Activated CD4-positive, alpha-beta T cell treated with anti-CD3 and anti-CD28 coated beads, Interleukin-2, amount 50 U/mL, for 16 hours (primary cell): ENCODE measurements around the gene DYNC2H1.
A peak's percentile ranks its signal among the peaks of the same experiment; 100 is the strongest.

Experiments used
- DNase-seq: peaks from one replicate; pipeline ENCODE4 v3.0.0-alpha.2; 2020

Gene DYNC2H1

GRCh38 chr11:103284260-103284659 is 175.0 kb downstream of the DYNC2H1 start:
- no peak for DNase-seq

- DNase-seq = no peak
These were observed 185.3 kb downstream of the DYNC2H1 start for GRCh38 chr11:103294516-103294915.

GRCh38 chr11:103295704-103296103 is 186.5 kb downstream of the DYNC2H1 start:
- no peak for DNase-seq

- DNase-seq = no peak
These were observed 188.7 kb downstream of the DYNC2H1 start for GRCh38 chr11:103297900-103298299.

- no peak for DNase-seq
These were observed 206.0 kb downstream of the DYNC2H1 start for GRCh38 chr11:103315248-103315647.

GRCh38 chr11:103317118-103317517 is 207.9 kb downstream of the DYNC2H1 start:
- no peak for DNase-seq

- no peak for DNase-seq
These were observed 213.6 kb downstream of the DYNC2H1 start for GRCh38 chr11:103322821-103323220.

- DNase-seq = no peak
These were observed 216.5 kb downstream of the DYNC2H1 start for GRCh38 chr11:103325686-103326069.

- peak; percentile 64 for DNase-seq
These were observed 217.0 kb downstream of the DYNC2H1 start for GRCh38 chr11:103326070-103326794.

GRCh38 chr11:103327721-103328120 is 218.5 kb downstream of the DYNC2H1 start:
- no peak for DNase-seq

- DNase-seq = peak; percentile 7
These were observed 223.2 kb downstream of the DYNC2H1 start for GRCh38 chr11:103332409-103332808.

GRCh38 chr11:103338621-103339484 is 229.6 kb downstream of the DYNC2H1 start:
- no peak for DNase-seq

GRCh38 chr11:103339485-103339857 is 230.2 kb downstream of the DYNC2H1 start:
- DNase-seq = no peak

- DNase-seq = no peak
These were observed 231.7 kb downstream of the DYNC2H1 start for GRCh38 chr11:103340956-103341355.

GRCh38 chr11:103344886-103345285 is 235.7 kb downstream of the DYNC2H1 start:
- DNase-seq = no peak

GRCh38 chr11:103349595-103349994 is 240.4 kb downstream of the DYNC2H1 start:
- DNase-seq = no peak

- no peak for DNase-seq
These were observed 245.4 kb downstream of the DYNC2H1 start for GRCh38 chr11:103354656-103355055.

GRCh38 chr11:103358251-103358650 is 249.0 kb downstream of the DYNC2H1 start:
- DNase-seq = no peak

- no peak for DNase-seq
These were observed 250.0 kb downstream of the DYNC2H1 start for GRCh38 chr11:103359216-103359615.

GRCh38 chr11:103364687-103365086 is 255.5 kb downstream of the DYNC2H1 start:
- no peak for DNase-seq

GRCh38 chr11:103367650-103368049 is 258.4 kb downstream of the DYNC2H1 start:
- DNase-seq = no peak

- DNase-seq = no peak
These were observed 258.9 kb downstream of the DYNC2H1 start for GRCh38 chr11:103368145-103368544.

- DNase-seq = no peak
These were observed 260.9 kb downstream of the DYNC2H1 start for GRCh38 chr11:103370076-103370475.

GRCh38 chr11:103372906-103373305 is 263.7 kb downstream of the DYNC2H1 start:
- DNase-seq = no peak
